A549 (cell line): ENCODE results near the gene SCN5A. TPM values are rescaled to one million over a fixed set of nuclear protein-coding genes. Genes with fewer than 3 reads are reported as not detected.

Experiments
- ATAC-seq, 2 experiments: fragments of 200-7000 bp in 1 of 2; fragments of >200 bp in 1 of 2; cut with Nextera tagmentation in 1 of 2; cut with Tn5 transposase in 1 of 2; 3 replicates each; pipeline versions ENCODE4 v1.8.0 to v1.9.1; 2018 to 2020; ENCODE audit warnings: mild to moderate bottlenecking in 1 of 2, moderate library complexity in 1 of 2
- CTCF ChIA-PET: fragments of 300-600 bp; sonication (Branson Sonifier 250); formaldehyde crosslinking; extraction: SDS; loops from one replicate; lab custom pipeline; 2021; ENCODE audit warnings: antibody characterized with exemption, inconsistent platforms; lab: Yijun Ruan, JAX
- POLR2A ChIA-PET: fragments of 350-600 bp; formaldehyde crosslinking; extraction: SDS; loops from one replicate; lab custom pipeline; 2021; ENCODE audit warnings: antibody characterized with exemption, inconsistent platforms; lab: Yijun Ruan, JAX
- DNase-seq, 2 experiments: peaks; one replicate each; pipeline versions ENCODE4 v3.0.0 to v3.0.0-alpha.2; 2011 to 2016; ENCODE audit warnings: low read depth in 1 of 2, low spot score in 1 of 2
- FAIRE-seq: peaks from 2 replicates; lab custom pipeline; 2011; peaks lifted over from hg19 to GRCh38; lab: Jason Lieb, UNC
- H3K27ac ChIP-seq, 2 experiments: fragments of >200 bp; sonication (Bioruptor Twin); formaldehyde crosslinking; 3 replicates each; pipeline ENCODE4 v1.5.1; 2016 to 2017
- H3K4me1 ChIP-seq: fragments of >200 bp; sonication (Bioruptor Twin); formaldehyde crosslinking; 3 replicates; pipeline ENCODE4 v1.6.1; 2016
- H3K4me2 ChIP-seq: fragments of >200 bp; sonication (Bioruptor Twin); formaldehyde crosslinking; 3 replicates; pipeline ENCODE4 v1.6.1; 2016
- H3K4me3 ChIP-seq: fragments of >200 bp; sonication (Bioruptor Twin); formaldehyde crosslinking; 3 replicates; pipeline ENCODE4 v1.5.1; 2016
- H3K9me3 ChIP-seq: fragments of >200 bp; sonication (Bioruptor Twin); formaldehyde crosslinking; 3 replicates; pipeline ENCODE4 v1.6.1; 2016
- CBX2 ChIP-seq: fragments of 200-600 bp; sonication (generic); IDR thresholded peaks from 2 replicates; pipeline ENCODE4 v1.6.1; 2016; ENCODE audit warnings: low read depth, mild to moderate bottlenecking, borderline replicate concordance
- CBX8 ChIP-seq: fragments of 200-600 bp; sonication (generic); IDR thresholded peaks from 2 replicates; pipeline ENCODE4 v1.6.1; 2016
- E2F6 ChIP-seq: IDR thresholded peaks from 2 replicates; pipeline ENCODE4 v1.6.1; 2012; ENCODE audit warnings: low read depth, borderline replicate concordance
- EHF ChIP-seq: fragments of 250-450 bp; sonication (Bioruptor Pico); IDR thresholded peaks from 2 replicates; pipeline ENCODE4 v1.5.0; 2020; ENCODE audit warnings: mild to moderate bottlenecking
- EHMT2 ChIP-seq: fragments of 200-600 bp; sonication (generic); IDR thresholded peaks from 2 replicates; pipeline ENCODE4 v1.6.1; 2016; ENCODE audit warnings: antibody characterized with exemption, low read depth, mild to moderate bottlenecking, moderate library complexity
- EP300 ChIP-seq, 2 experiments: fragments of >200 bp; sonication (Bioruptor Twin); formaldehyde crosslinking; IDR thresholded peaks; 2 replicates in 1 of 2; 3 replicates in 1 of 2; pipeline ENCODE4 v1.6.1; 2016 to 2017
- GATA3 ChIP-seq: IDR thresholded peaks from 2 replicates; pipeline ENCODE4 v1.6.1; 2012; ENCODE audit warnings: borderline replicate concordance
- HOXA7 ChIP-seq: fragments of 250-450 bp; sonication (Bioruptor Pico); IDR thresholded peaks from 2 replicates; pipeline ENCODE4 v1.5.0; 2020; ENCODE audit warnings: mild to moderate bottlenecking, moderate library complexity
- JUN ChIP-seq, 2 experiments: fragments of >200 bp; sonication (Bioruptor Twin); formaldehyde crosslinking; IDR thresholded peaks; 2 replicates in 1 of 2; 3 replicates in 1 of 2; pipeline ENCODE4 v1.6.1; 2016 to 2017
- KDM1A ChIP-seq: fragments of 200-600 bp; sonication (generic); IDR thresholded peaks from 2 replicates; pipeline ENCODE4 v1.6.1; 2016; ENCODE audit warnings: low read depth, mild to moderate bottlenecking
- PBX3 ChIP-seq: IDR thresholded peaks from 2 replicates; pipeline ENCODE4 v1.6.1; 2012
- POLR2AphosphoS2 ChIP-seq: conservative IDR thresholded peaks from 2 replicates; pipeline ENCODE4 v1.6.1; 2012; ENCODE audit warnings: low read length, improper control_type of control experiment, inconsistent platforms
- RAD21 ChIP-seq, 2 experiments: fragments of >200 bp in 1 of 2; sonication (Bioruptor Twin) in 1 of 2; formaldehyde crosslinking in 1 of 2; IDR thresholded peaks in 1 of 2; conservative IDR thresholded peaks in 1 of 2; 2 replicates in 1 of 2; 3 replicates in 1 of 2; pipeline ENCODE4 v1.6.1; 2012 to 2018; ENCODE audit warnings: inconsistent platforms in 1 of 2
- RFX5 ChIP-seq: fragments of 450-650 bp; IDR thresholded peaks from 2 replicates; pipeline ENCODE4 v1.7.1; 2014; ENCODE audit warnings: antibody characterized with exemption, mild to moderate bottlenecking, moderate library complexity
- ZNF302 ChIP-seq: fragments of 250-450 bp; sonication (Bioruptor Pico); IDR thresholded peaks from 2 replicates; pipeline ENCODE4 v1.9.0; 2021; ENCODE audit warnings: inconsistent platforms, mild to moderate bottlenecking, moderate library complexity
- WGBS: methylation state at CpG from one replicate; pipeline ENCODE4 v1.1.6; 2017; ENCODE audit errors: missing lambda C conversion rate; 5-methylcytosine and 5-hydroxymethylcytosine counted together
- polyA plus RNA-seq, 4 experiments: library from polyadenylated mRNA; depleted of rRNA in 3 of 4; stranded (reverse); fragments of >200 nt; fragmentation: RNase III in 1 of 4; extraction: RNeasy Plus Mini Kit Qiagen cat#74134 plus additional on column Dnase treatment in 1 of 4; gene quantifications; 2 replicates in 3 of 4; 3 replicates in 1 of 4; pipeline ENCODE4 v1.2.3, GENCODE V29; 2011 to 2017
- TF ChIP-seq, protein P1 (sequence below): fragments of 250-450 bp; sonication (Bioruptor Pico); IDR thresholded peaks from 2 replicates; pipeline ENCODE4 v1.5.0; 2020; ENCODE audit warnings: low read depth, mild to moderate bottlenecking, moderate library complexity
- TF ChIP-seq, protein P2 (sequence below): fragments of 200-600 bp; sonication (generic); IDR thresholded peaks from 2 replicates; pipeline ENCODE4 v1.6.1; 2016; ENCODE audit warnings: antibody characterized with exemption, mild to moderate bottlenecking, moderate library complexity

Gene SCN5A
- polyA plus RNA-seq, 2 of the 4 experiments (the other 2 are of a cell fraction): 0.09 to 0.19 TPM

GRCh38 chr3:38689346-38689745 is 39.9 kb upstream of the SCN5A start:
- DNase-seq: no peak
- ChIA-PET POLR2A (no interaction called here), CTCF (interaction anchor here (1.0 to 1.9 kb wide), 4 partner anchors 43 to 311 kb away, joined by 3 to 5 read pairs (median 4); no protein-coding TSS in a partner anchor)
- Histone ChIP-seq H3K9me3 (no peaks in the 10 kb centered on the region), H3K27ac (no peak overlapping the region), H3K4me2 (no peak overlapping the region), H3K4me3 (no peak overlapping the region), H3K4me1 (no peaks in the 10 kb centered on the region)
- 41% methylated on average over 4 of the region's 4 CpGs for WGBS
- no peak for FAIRE-seq
- no peak for ATAC-seq
- no peak for TF ChIP-seq HOXA7 (CRISPR knock-in tag)
- no peak for TF ChIP-seq PBX3
- TF ChIP-seq JUN (IDR thresholded peaks at IDR 0.05): no peak
- no peak for TF ChIP-seq ZNF302 (CRISPR knock-in tag)
- TF ChIP-seq E2F6: no peak
- TF ChIP-seq EHF: no peak
- no peak for TF ChIP-seq CBX8
- no peak for TF ChIP-seq KDM1A
- TF ChIP-seq GATA3: no peak
- TF ChIP-seq RFX5: no peak
- no peak for TF ChIP-seq RAD21 (conservative IDR thresholded peaks at IDR 0.05 in 1 of 2, IDR thresholded peaks at IDR 0.05 in 1 of 2)
- TF ChIP-seq, protein P1, sequence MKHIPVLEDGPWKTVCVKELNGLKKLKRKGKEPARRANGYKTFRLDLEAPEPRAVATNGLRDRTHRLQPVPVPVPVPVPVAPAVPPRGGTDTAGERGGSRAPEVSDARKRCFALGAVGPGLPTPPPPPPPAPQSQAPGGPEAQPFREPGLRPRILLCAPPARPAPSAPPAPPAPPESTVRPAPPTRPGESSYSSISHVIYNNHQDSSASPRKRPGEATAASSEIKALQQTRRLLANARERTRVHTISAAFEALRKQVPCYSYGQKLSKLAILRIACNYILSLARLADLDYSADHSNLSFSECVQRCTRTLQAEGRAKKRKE (CRISPR knock-in tag): no peak

- no peak overlapping the region for H3K27ac ChIP-seq
- H3K4me3 ChIP-seq: no peak overlapping the region
- ATAC-seq (no peak), FAIRE-seq (no peak), DNase-seq (no peak)
- POLR2A ChIA-PET: no interaction called here
- no peaks in the 10 kb centered on the region for H3K9me3 ChIP-seq
- 0% methylated on average over 2 of the region's 2 CpGs for WGBS
- CTCF ChIA-PET: interaction anchor here (0.7 kb wide), 1 partner anchor 166 kb away, joined by 4 read pairs; no protein-coding TSS in a partner anchor
- H3K4me1 ChIP-seq: no peaks in the 10 kb centered on the region
- no peak overlapping the region for H3K4me2 ChIP-seq
- TF ChIP-seq, protein P2, sequence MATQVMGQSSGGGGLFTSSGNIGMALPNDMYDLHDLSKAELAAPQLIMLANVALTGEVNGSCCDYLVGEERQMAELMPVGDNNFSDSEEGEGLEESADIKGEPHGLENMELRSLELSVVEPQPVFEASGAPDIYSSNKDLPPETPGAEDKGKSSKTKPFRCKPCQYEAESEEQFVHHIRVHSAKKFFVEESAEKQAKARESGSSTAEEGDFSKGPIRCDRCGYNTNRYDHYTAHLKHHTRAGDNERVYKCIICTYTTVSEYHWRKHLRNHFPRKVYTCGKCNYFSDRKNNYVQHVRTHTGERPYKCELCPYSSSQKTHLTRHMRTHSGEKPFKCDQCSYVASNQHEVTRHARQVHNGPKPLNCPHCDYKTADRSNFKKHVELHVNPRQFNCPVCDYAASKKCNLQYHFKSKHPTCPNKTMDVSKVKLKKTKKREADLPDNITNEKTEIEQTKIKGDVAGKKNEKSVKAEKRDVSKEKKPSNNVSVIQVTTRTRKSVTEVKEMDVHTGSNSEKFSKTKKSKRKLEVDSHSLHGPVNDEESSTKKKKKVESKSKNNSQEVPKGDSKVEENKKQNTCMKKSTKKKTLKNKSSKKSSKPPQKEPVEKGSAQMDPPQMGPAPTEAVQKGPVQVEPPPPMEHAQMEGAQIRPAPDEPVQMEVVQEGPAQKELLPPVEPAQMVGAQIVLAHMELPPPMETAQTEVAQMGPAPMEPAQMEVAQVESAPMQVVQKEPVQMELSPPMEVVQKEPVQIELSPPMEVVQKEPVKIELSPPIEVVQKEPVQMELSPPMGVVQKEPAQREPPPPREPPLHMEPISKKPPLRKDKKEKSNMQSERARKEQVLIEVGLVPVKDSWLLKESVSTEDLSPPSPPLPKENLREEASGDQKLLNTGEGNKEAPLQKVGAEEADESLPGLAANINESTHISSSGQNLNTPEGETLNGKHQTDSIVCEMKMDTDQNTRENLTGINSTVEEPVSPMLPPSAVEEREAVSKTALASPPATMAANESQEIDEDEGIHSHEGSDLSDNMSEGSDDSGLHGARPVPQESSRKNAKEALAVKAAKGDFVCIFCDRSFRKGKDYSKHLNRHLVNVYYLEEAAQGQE: no peak
- TF ChIP-seq CBX2: no peak
- TF ChIP-seq POLR2AphosphoS2: no peak
These were observed 37.8 kb upstream of the SCN5A start for GRCh38 chr3:38687321-38687720.

- H3K4me3 ChIP-seq: no peak overlapping the region
- ATAC-seq: no peak
- no peaks in the 10 kb centered on the region for H3K9me3 ChIP-seq
- 7% methylated on average over 5 of the region's 5 CpGs for WGBS
- DNase-seq: no peak
- H3K27ac ChIP-seq: no peak overlapping the region
- TF ChIP-seq EHMT2 (no peak), EP300 (IDR thresholded peaks at IDR 0.05) (no peak)
- no peak overlapping the region for H3K4me2 ChIP-seq
- CTCF ChIA-PET: interaction anchor here (1.0 kb wide), 1 partner anchor 26 kb away, joined by 5 read pairs; no protein-coding TSS in a partner anchor
- POLR2A ChIA-PET: no interaction called here
- no peak for FAIRE-seq
- H3K4me1 ChIP-seq: no peaks in the 10 kb centered on the region
These were observed 35.1 kb upstream of the SCN5A start for GRCh38 chr3:38684546-38684945.
